Measurements from ENCODE around the gene PAK5.

PAK5 gene

DNA sequence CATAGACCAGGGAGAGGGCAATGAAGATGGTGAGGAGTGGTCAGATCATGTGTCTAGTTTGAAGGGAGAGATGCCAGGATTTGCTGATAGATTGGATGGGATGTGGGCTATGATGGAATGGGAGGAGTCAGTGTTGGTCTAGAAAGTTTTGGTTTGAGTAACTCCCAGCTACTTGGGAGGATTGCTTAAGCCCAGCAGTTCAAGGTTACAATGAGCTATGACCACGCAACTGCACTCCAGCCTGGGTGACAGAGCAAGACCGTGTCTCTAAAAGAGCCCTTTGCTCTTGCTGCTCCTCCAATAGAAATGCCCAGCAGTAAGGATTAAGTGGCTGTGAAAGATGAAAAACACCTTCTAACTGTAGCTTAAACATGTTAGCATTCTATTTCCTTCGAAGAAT lies 342.7 kb downstream of the PAK5 start:
- DNase-seq (ENCODE audit: low read depth in 2 of 2): no peak

DNA sequence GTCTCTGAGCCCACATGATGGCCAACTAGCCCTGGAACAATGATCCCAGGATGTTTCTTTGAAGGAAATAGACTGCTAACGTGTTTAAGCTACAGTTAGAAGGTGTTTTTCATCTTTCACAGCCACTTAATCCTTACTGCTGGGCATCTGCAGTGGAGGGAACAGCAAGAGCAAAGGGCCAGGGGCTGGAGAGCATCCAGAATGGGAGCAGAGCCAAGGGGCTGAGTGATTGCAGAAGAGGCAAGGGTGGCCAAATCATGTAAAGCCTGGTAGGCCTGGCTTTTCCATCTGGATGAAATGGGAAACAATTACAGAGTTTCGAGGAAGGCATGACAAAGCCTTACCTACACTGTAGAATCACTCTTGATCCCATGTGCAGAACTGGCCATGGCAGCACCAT lies 343.2 kb downstream of the PAK5 start:
- DNase-seq (ENCODE audit: low read depth in 2 of 2): no peak

DNA sequence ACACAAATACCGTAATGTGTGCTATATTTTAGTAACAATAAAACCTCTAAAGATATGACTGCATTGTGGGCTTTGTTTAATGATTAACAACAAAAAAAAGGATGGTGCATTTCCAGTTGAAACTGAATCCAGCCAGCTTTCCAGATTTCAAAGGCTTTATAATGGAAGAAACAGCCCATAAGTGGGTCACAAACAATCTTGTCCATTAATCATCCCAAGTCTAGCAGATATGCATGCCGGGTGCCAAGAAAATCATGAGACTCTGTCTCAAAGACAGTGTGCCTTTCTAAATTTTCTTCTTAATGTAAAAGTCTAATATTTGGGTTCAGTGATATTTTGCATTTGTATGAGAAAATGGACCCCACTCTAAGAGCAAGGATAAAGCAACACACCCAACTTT lies 345.1 kb downstream of the PAK5 start:
- DNase-seq (ENCODE audit: low read depth in 2 of 2): no peak

DNA sequence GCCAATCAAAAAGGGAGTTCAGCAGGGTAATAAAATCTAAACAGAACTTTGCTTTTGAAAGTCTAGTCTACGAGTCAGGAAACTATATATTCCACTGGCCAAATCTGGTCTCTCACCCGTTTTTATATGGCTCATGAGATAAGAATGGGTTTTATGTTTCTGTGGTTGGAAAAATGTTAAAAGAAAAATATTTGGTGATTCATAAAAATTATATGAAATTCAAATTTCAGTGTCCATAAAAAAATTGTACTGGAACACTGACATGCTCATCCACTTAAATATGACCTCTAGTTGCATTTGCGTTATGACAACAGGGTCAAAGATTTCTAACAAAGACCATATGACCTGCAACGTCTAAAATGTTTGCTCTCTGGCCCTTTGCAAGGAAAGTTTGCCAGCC lies 346.8 kb downstream of the PAK5 start:
- no peak for DNase-seq (ENCODE audit: low read depth in 2 of 2)

DNA sequence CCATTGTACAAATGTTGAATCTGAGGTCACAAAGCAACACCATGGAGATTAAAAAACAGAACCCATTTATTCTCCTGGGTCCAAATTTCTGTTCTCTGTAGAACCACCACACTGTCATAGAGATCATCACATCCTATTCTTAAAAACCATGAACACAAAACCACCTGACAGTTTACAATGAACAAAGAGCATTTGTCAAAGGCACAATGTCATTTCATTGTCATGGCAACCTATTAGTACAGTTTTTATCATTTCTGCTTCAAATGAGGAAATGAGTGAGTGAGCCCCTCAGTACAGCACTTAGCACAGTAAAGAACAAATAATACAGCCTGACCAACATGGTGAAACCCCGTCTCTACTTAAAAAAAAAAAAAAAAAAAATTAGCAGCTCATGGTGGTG lies 347.6 kb downstream of the PAK5 start:
- no peak for DNase-seq (ENCODE audit: low read depth in 2 of 2)

DNA sequence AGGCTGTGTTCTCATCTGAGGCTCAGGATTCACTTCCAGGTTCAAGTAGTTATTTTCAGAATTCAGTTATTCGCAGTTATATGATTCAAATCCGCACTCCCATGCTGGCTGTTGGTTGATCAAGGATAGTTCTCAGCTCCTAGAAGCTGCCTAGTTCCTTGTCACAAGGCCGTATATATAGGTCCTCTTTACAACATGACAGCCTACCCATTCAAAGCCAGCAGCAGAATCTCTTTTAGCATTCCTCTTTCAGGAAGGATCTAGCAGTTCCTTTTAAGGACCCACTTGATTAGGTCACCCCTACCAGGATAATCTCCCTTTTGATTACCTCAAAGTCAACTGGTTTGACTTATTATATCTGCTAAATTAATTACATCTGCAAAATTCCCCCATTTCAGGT lies 348.2 kb downstream of the PAK5 start:
- no peak for DNase-seq (ENCODE audit: low read depth in 2 of 2)

DNA sequence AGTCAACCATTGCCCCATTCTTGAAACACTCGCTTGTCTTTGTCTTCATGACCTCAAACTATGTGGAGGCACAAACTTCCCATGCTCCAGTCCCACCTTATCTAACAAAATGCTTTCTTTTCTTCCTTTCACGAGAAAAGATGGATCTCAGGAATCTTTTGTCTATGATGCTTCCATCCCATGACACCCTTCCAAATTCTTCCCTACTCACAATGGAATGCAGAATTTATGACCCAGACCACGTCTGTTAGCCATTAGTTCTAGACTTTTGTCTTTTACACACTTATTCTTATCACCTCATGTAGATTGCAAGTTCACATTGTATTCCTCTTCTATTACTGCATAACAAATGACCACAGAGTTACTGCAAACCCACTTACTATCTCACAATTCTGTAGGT lies 348.7 kb downstream of the PAK5 start:
- DNase-seq (ENCODE audit: low read depth in 2 of 2): no peak

DNA sequence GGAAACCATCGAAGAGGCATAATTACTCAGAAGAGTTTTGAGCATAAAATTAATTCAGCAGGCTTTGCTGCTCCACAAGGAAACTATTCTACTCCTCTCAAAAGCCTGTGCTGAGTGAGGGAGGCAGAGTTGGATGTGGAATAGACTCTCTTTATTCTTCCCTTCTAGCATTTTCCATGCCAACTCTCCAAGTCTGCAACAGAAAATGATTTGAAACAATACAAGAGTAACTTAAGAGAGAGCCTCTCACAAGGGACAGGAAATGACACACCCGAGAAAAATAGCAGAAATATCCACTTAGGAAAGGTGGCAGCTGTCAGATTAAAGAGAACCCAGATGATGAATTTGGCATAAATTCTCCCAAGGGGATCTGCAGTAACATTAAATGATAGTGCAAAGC lies 350.8 kb downstream of the PAK5 start:
- no peak for DNase-seq (ENCODE audit: low read depth in 2 of 2)

All from stimulated activated CD4-positive, alpha-beta T cell treated with anti-CD3 and anti-CD28 coated beads, Interleukin-15, amount 100 ng/mL, for 48 hours (primary cell).